ENCODE measurements around the gene CDK13. TPM values are rescaled to one million over a fixed set of nuclear protein-coding genes. Genes with fewer than 3 reads are reported as not detected.

The CDK13 gene
- total and polyA plus RNA-seq, 4 donors: 13.3 to 124 (median 30.8) TPM

GRCh38 chr7:39937366-39938153 lies 12.5 kb upstream of the CDK13 start:
- no peak overlapping the region for H3K27ac ChIP-seq (ENCODE audit: low read depth in 1 of 2, low read length in 1 of 2)
- no peaks in the 10 kb centered on the region for H3K36me3 ChIP-seq (ENCODE audit: control insufficient read depth in 4 of 4, insufficient read depth in 4 of 4, low read length in 4 of 4)
- H3K27me3 ChIP-seq (ENCODE audit: control insufficient read depth in 3 of 3, insufficient read depth in 3 of 3, low read length in 2 of 3): no peaks in the 10 kb centered on the region
- 82 to 92% methylated on average over 2 of the region's 2 CpGs for WGBS, 2 donors
- no peak for TF ChIP-seq CTCF (IDR thresholded peaks at IDR 0.05; ENCODE audit: control extremely low read depth, extremely low read depth)
- no peak overlapping the region for H3K4me3 ChIP-seq
- no peaks in the 10 kb centered on the region for H3K4me1 ChIP-seq (ENCODE audit: control insufficient read depth in 5 of 5, insufficient read depth in 5 of 5, low read length in 5 of 5)
- ATAC-seq (ENCODE audit: insufficient read depth, low FRiP score) (no peak), DNase-seq (no peak)
- H3K9me3 ChIP-seq (ENCODE audit: control insufficient read depth in 4 of 4, insufficient read depth in 3 of 4, low read length in 3 of 4): no peaks in the 10 kb centered on the region
- H3K9ac ChIP-seq (ENCODE audit: insufficient read depth in 1 of 2, low read length in 2 of 2): no peak overlapping the region

GRCh38 chr7:39942883-39943282 lies 7.2 kb upstream of the CDK13 start:
- no peak for TF ChIP-seq CTCF (IDR thresholded peaks at IDR 0.05; ENCODE audit: control extremely low read depth, extremely low read depth)
- Histone ChIP-seq H3K9me3 (ENCODE audit: control insufficient read depth in 4 of 4, insufficient read depth in 3 of 4, low read length in 3 of 4) (no peaks in the 10 kb centered on the region), H3K9ac (ENCODE audit: insufficient read depth in 1 of 2, low read length in 2 of 2) (no peak overlapping the region), H3K27me3 (ENCODE audit: control insufficient read depth in 3 of 3, insufficient read depth in 3 of 3, low read length in 2 of 3) (no peaks in the 10 kb centered on the region), H3K27ac (ENCODE audit: low read depth in 1 of 2, low read length in 1 of 2) (no peak overlapping the region), H3K4me3 (no peak overlapping the region), H3K36me3 (ENCODE audit: control insufficient read depth in 4 of 4, insufficient read depth in 4 of 4, low read length in 4 of 4) (no peaks in the 10 kb centered on the region), H3K4me1 (ENCODE audit: control insufficient read depth in 5 of 5, insufficient read depth in 5 of 5, low read length in 5 of 5) (no peaks in the 10 kb centered on the region)
- whole genome bisulfite sequencing, 2 donors: 96 to 97% methylated on average over 2 of the region's 2 CpGs
- DNase-seq: no peak
- ATAC-seq (ENCODE audit: insufficient read depth, low FRiP score): no peak

- Histone ChIP-seq H3K27me3 (ENCODE audit: control insufficient read depth in 3 of 3, insufficient read depth in 3 of 3, low read length in 2 of 3) (no peaks in the 10 kb centered on the region), H3K36me3 (ENCODE audit: control insufficient read depth in 4 of 4, insufficient read depth in 4 of 4, low read length in 4 of 4) (peaks cover 0 to 6% (median 0%) of the 10 kb centered on the region in 4 donors), H3K27ac (ENCODE audit: low read depth in 1 of 2, low read length in 1 of 2) (no peak overlapping the region), H3K9ac (ENCODE audit: insufficient read depth in 1 of 2, low read length in 2 of 2) (no peak overlapping the region), H3K4me3 (no peak overlapping the region), H3K9me3 (ENCODE audit: control insufficient read depth in 4 of 4, insufficient read depth in 3 of 4, low read length in 3 of 4) (peaks cover 0 to 2% (median 0%) of the 10 kb centered on the region in 4 donors), H3K4me1 (ENCODE audit: control insufficient read depth in 5 of 5, insufficient read depth in 5 of 5, low read length in 5 of 5) (peaks cover 0 to 7% (median 0%) of the 10 kb centered on the region in 5 donors)
- TF ChIP-seq CTCF (IDR thresholded peaks at IDR 0.05; ENCODE audit: control extremely low read depth, extremely low read depth): no peak
- 90% methylated on average over 9 of the region's 9 CpGs for WGBS, 2 donors
- DNase-seq: no peak
- no peak for ATAC-seq (ENCODE audit: insufficient read depth, low FRiP score)
These were observed 3.4 kb upstream of the CDK13 start for GRCh38 chr7:39946693-39947092.
